A549 (cell line): ENCODE measurements around the gene AKR7A2. TPM values are rescaled to one million over a fixed set of nuclear protein-coding genes. Genes with fewer than 3 reads are reported as not detected.
A peak's percentile ranks its signal among the peaks of the same experiment; 100 is the strongest.
"Not testable (repeated sequence)": the region's sequence is repeated elsewhere in the genome, so short reads cannot be mapped to it uniquely, and the experiment has no call there.

ENCODE experiments used
- ATAC-seq, 2 experiments: fragments of 200-7000 bp in 1 of 2; fragments of >200 bp in 1 of 2; cut with Nextera tagmentation in 1 of 2; cut with Tn5 transposase in 1 of 2; 3 replicates each; pipeline versions ENCODE4 v1.8.0 to v1.9.1; 2018 to 2020; ENCODE audit warnings: mild to moderate bottlenecking in 1 of 2, moderate library complexity in 1 of 2
- CTCF ChIA-PET: fragments of 300-600 bp; sonication (Branson Sonifier 250); formaldehyde crosslinking; extraction: SDS; loops from one replicate; lab custom pipeline; 2021; ENCODE audit warnings: antibody characterized with exemption, inconsistent platforms; lab: Yijun Ruan, JAX
- POLR2A ChIA-PET: fragments of 350-600 bp; formaldehyde crosslinking; extraction: SDS; loops from one replicate; lab custom pipeline; 2021; ENCODE audit warnings: antibody characterized with exemption, inconsistent platforms; lab: Yijun Ruan, JAX
- DNase-seq, 2 experiments: peaks; one replicate each; pipeline versions ENCODE4 v3.0.0 to v3.0.0-alpha.2; 2011 to 2016; ENCODE audit warnings: low read depth in 1 of 2, low spot score in 1 of 2
- FAIRE-seq: peaks from 2 replicates; lab custom pipeline; 2011; peaks lifted over from hg19 to GRCh38; lab: Jason Lieb, UNC
- H3K27ac ChIP-seq, 2 experiments: fragments of >200 bp; sonication (Bioruptor Twin); formaldehyde crosslinking; 3 replicates each; pipeline ENCODE4 v1.5.1; 2016 to 2017
- H3K4me1 ChIP-seq: fragments of >200 bp; sonication (Bioruptor Twin); formaldehyde crosslinking; 3 replicates; pipeline ENCODE4 v1.6.1; 2016
- H3K4me2 ChIP-seq: fragments of >200 bp; sonication (Bioruptor Twin); formaldehyde crosslinking; 3 replicates; pipeline ENCODE4 v1.6.1; 2016
- H3K4me3 ChIP-seq: fragments of >200 bp; sonication (Bioruptor Twin); formaldehyde crosslinking; 3 replicates; pipeline ENCODE4 v1.5.1; 2016
- H3K9me3 ChIP-seq: fragments of >200 bp; sonication (Bioruptor Twin); formaldehyde crosslinking; 3 replicates; pipeline ENCODE4 v1.6.1; 2016
- CEBPB ChIP-seq, 2 experiments: fragments of >200 bp in 1 of 2; sonication (Bioruptor Twin) in 1 of 2; formaldehyde crosslinking in 1 of 2; IDR thresholded peaks; 2 replicates each; pipeline ENCODE4 v1.6.1; 2012 to 2016
- EHMT2 ChIP-seq: fragments of 200-600 bp; sonication (generic); IDR thresholded peaks from 2 replicates; pipeline ENCODE4 v1.6.1; 2016; ENCODE audit warnings: antibody characterized with exemption, low read depth, mild to moderate bottlenecking, moderate library complexity
- EP300 ChIP-seq, 2 experiments: fragments of >200 bp; sonication (Bioruptor Twin); formaldehyde crosslinking; IDR thresholded peaks; 2 replicates in 1 of 2; 3 replicates in 1 of 2; pipeline ENCODE4 v1.6.1; 2016 to 2017
- ESRRA ChIP-seq: fragments of 150-350 bp; IDR thresholded peaks from 2 replicates; pipeline ENCODE4 v1.6.1; 2014; ENCODE audit warnings: mild to moderate bottlenecking, low read length, borderline replicate concordance
- FOSB ChIP-seq: fragments of 250-450 bp; sonication (Bioruptor Pico); IDR thresholded peaks from 2 replicates; pipeline ENCODE4 v1.5.0; 2020; ENCODE audit warnings: mild to moderate bottlenecking, moderate library complexity
- MAZ ChIP-seq: fragments of 150-350 bp; IDR thresholded peaks from 2 replicates; pipeline ENCODE4 v1.6.1; 2014; ENCODE audit warnings: antibody characterized with exemption, low read depth, low read length, borderline replicate concordance
- POLR2A ChIP-seq: IDR thresholded peaks from 2 replicates; pipeline ENCODE4 v1.6.1; 2012; ENCODE audit warnings: mild to moderate bottlenecking, low read length
- RAD21 ChIP-seq, 2 experiments: fragments of >200 bp in 1 of 2; sonication (Bioruptor Twin) in 1 of 2; formaldehyde crosslinking in 1 of 2; IDR thresholded peaks in 1 of 2; conservative IDR thresholded peaks in 1 of 2; 2 replicates in 1 of 2; 3 replicates in 1 of 2; pipeline ENCODE4 v1.6.1; 2012 to 2018; ENCODE audit warnings: inconsistent platforms in 1 of 2
- RARB ChIP-seq: fragments of 250-450 bp; sonication (Bioruptor Pico); IDR thresholded peaks from 2 replicates; pipeline ENCODE4 v1.8.0; 2021; ENCODE audit warnings: mild to moderate bottlenecking, moderate library complexity
- REST ChIP-seq: fragments of 200-600 bp; sonication (generic); IDR thresholded peaks from 2 replicates; pipeline ENCODE4 v1.6.1; 2016; ENCODE audit warnings: antibody characterized with exemption, mild to moderate bottlenecking, moderate library complexity
- RNF2 ChIP-seq: fragments of 200-600 bp; sonication (generic); IDR thresholded peaks from 2 replicates; pipeline ENCODE4 v1.6.1; 2016; ENCODE audit warnings: low read depth, mild to moderate bottlenecking, antibody characterized with exemption, moderate library complexity, borderline replicate concordance
- SMC3 ChIP-seq: fragments of >200 bp; sonication (Bioruptor Twin); formaldehyde crosslinking; IDR thresholded peaks from 3 replicates; pipeline ENCODE4 v1.6.1; 2018; ENCODE audit warnings: inconsistent platforms
- SREBF2 ChIP-seq: fragments of 450-650 bp; IDR thresholded peaks from 2 replicates; pipeline ENCODE4 v1.6.1; 2014; ENCODE audit warnings: mild to moderate bottlenecking, moderate library complexity
- TFCP2L1 ChIP-seq: fragments of 250-450 bp; sonication (Bioruptor Pico); IDR thresholded peaks from 2 replicates; pipeline ENCODE4 v1.5.0; 2021; ENCODE audit warnings: mild to moderate bottlenecking
- TP53 ChIP-seq: fragments of 250-450 bp; sonication (Bioruptor Pico); IDR thresholded peaks from 2 replicates; pipeline ENCODE4 v1.5.0; 2021; ENCODE audit warnings: mild to moderate bottlenecking, moderate library complexity
- ZNF302 ChIP-seq: fragments of 250-450 bp; sonication (Bioruptor Pico); IDR thresholded peaks from 2 replicates; pipeline ENCODE4 v1.9.0; 2021; ENCODE audit warnings: inconsistent platforms, mild to moderate bottlenecking, moderate library complexity
- WGBS: methylation state at CpG from one replicate; pipeline ENCODE4 v1.1.6; 2017; ENCODE audit errors: missing lambda C conversion rate; 5-methylcytosine and 5-hydroxymethylcytosine counted together
- polyA plus RNA-seq, 4 experiments: library from polyadenylated mRNA; depleted of rRNA in 3 of 4; stranded (reverse); fragments of >200 nt; fragmentation: RNase III in 1 of 4; extraction: RNeasy Plus Mini Kit Qiagen cat#74134 plus additional on column Dnase treatment in 1 of 4; gene quantifications; 2 replicates in 3 of 4; 3 replicates in 1 of 4; pipeline ENCODE4 v1.2.3, GENCODE V29; 2011 to 2017
- TF ChIP-seq, protein P1 (sequence below): IDR thresholded peaks from 2 replicates; pipeline ENCODE4 v1.6.1; 2012

AKR7A2 gene
- polyA plus RNA-seq, 2 of the 4 experiments (the other 2 are of a cell fraction), result 22.2 to 31.4 TPM

DNA sequence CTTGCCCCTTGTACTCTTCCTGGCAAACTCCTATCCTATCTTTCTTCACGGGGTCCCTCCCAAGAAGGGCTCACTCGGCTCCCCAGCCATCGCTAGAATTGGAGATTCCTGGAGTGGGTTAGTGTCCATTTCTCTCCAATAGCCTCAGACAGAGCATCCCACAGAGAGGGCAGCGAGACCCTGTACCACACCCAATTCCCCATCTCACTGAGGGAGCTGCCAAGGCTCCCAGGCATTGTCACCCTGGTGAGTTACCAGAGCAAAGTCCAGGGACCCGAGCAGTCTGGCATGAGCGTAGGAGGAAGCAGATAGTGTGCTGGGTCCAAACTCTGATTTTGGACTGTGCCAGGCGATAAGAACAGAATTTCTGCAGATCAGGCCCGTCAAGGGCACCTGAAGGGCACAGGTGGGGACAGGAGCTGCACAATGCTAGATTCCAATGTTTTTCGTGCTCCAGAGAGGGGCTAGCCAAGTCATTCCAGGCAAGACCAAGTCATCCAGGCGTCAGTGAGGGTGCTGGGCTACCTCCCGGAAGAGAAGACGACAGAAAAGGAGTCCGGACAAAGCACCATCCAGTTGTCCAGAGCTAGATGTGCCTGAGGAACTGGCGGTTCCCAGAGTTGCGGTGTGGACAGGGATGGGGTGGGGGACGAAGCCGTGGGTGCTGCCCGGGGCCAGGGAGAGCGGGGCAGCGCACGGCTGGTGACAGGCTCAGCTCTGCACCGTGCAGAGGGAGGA lies 38.7 kb downstream of the AKR7A2 start:
- Histone ChIP-seq H3K4me2 (no peak overlapping the region), H3K4me3 (no peak overlapping the region), H3K4me1 (no peaks in the 10 kb centered on the region), H3K27ac (no peak overlapping the region), H3K9me3 (no peaks in the 10 kb centered on the region)
- DNase-seq (no peak), FAIRE-seq (no peak), ATAC-seq (no peak)
- ChIA-PET CTCF (no interaction called here), POLR2A (no interaction called here)
- TF ChIP-seq TP53, result no peak
- TF ChIP-seq TFCP2L1, result no peak
- TF ChIP-seq EP300 (IDR thresholded peaks at IDR 0.05), result no peak
- no peak for TF ChIP-seq RARB (CRISPR knock-in tag)
- TF ChIP-seq REST, result no peak
- TF ChIP-seq ESRRA, result no peak
- no peak for TF ChIP-seq POLR2A
- no peak for TF ChIP-seq SREBF2
- TF ChIP-seq EHMT2, result no peak
- no peak for TF ChIP-seq RAD21 (conservative IDR thresholded peaks at IDR 0.05 in 1 of 2, IDR thresholded peaks at IDR 0.05 in 1 of 2)
- no peak for TF ChIP-seq FOSB (CRISPR knock-in tag)
- no peak for TF ChIP-seq CEBPB (IDR thresholded peaks at IDR 0.05)
- no peak for TF ChIP-seq RNF2
- no peak for TF ChIP-seq ZNF302
- 87% methylated on average over 19 of the region's 22 CpGs for WGBS

- FAIRE-seq (no peak), DNase-seq (no peak), ATAC-seq (no peak)
- Histone ChIP-seq H3K4me1 (no peaks in the 10 kb centered on the region), H3K27ac (no peak overlapping the region), H3K9me3 (no peaks in the 10 kb centered on the region), H3K4me2 (no peak overlapping the region), H3K4me3 (no peak overlapping the region)
- ChIA-PET POLR2A (no interaction called here), CTCF (no interaction called here)
- TF ChIP-seq SMC3, result no peak
- no peak for TF ChIP-seq MAZ
- TF ChIP-seq, protein P1, sequence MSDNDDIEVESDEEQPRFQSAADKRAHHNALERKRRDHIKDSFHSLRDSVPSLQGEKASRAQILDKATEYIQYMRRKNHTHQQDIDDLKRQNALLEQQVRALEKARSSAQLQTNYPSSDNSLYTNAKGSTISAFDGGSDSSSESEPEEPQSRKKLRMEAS, result no peak
Observed at GRCh38 chr1:19272064-19272463, 39.9 kb downstream of the AKR7A2 start.

- H3K27ac ChIP-seq, POLR2A ChIA-PET, H3K4me1 ChIP-seq, H3K4me3 ChIP-seq, DNase-seq, FAIRE-seq, H3K4me2 ChIP-seq, H3K9me3 ChIP-seq: not testable (repeated sequence)
- peak in 1 of 2 experiments; percentile 39; a peak in 1 of 6 replicates for ATAC-seq
- CTCF ChIA-PET, result interaction anchor here (0.6 kb wide), 1 partner anchor 25 kb away, joined by 5 read pairs; no protein-coding TSS in a partner anchor
- 70% methylated on average over 5 of the region's 6 CpGs for WGBS
Observed at GRCh38 chr1:19270343-19270730, 41.6 kb downstream of the AKR7A2 start.

DNA sequence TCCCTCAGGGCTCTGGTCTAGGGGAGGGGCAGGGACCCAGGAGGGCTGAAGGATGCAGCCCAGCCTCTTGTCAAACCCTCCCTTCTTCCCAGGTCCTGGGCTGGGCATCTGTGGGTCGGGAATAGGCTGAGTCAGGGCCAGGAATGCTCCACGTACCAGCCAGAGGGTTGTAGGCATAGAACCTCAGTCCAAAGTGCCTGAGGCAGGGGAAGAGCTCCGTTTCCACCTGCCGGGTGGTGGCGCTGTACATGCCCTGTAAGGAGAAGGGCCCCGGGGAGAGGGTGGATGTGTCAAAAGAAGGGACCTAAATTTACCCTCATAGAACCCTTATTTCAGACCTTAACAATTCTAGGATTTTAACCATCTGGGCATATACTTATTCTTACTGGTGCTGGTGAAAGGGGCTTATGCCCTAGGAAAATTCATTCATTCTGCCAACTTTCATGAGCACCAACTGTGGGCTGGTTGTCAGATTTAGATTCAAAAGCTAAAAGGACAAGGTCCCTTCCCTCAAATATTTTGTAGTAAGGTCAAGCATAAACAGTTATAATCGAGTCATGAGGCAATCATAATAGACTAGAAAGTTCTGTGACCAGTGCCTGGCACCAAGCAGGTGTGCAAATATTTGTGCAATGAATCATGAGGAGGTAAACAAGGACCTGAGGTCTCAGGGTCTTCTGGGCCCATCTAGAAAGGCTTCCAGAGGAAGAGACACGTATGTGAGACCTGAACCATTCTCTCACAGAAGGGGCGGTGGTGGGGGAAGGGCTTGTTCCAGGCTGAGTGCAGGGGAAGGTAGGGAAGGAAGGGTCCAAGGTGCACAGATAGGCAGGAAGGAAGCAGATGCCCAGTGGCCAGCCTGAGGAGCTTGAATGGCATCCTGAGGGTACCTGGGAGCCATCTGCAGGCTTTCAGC lies 42.3 kb downstream of the AKR7A2 start:
- H3K4me2 ChIP-seq, H3K4me1 ChIP-seq, POLR2A ChIA-PET, H3K27ac ChIP-seq, H3K9me3 ChIP-seq, H3K4me3 ChIP-seq, FAIRE-seq: not testable (repeated sequence)
- 55% methylated on average over 7 of the region's 9 CpGs for WGBS
- peak in 1 of 2 experiments; percentile 64; a peak in 3 of 6 replicates for ATAC-seq
- CTCF ChIA-PET, result interaction anchor here (0.6 to 1.5 kb wide), 3 partner anchors 14 to 392 kb away, joined by 3 to 5 read pairs (median 5); no protein-coding TSS in a partner anchor
- DNase-seq, result peak in 1 of 2 experiments; percentile 17
